H1 (cell line): Measurements from ENCODE around the gene MPC1. TPM values are rescaled to one million over a fixed set of nuclear protein-coding genes. Genes with fewer than 3 reads are reported as not detected.

Experiments
- CTCF ChIA-PET: fragments of 300-600 bp; sonication (Branson Sonifier 250); formaldehyde crosslinking; loops from one replicate; lab custom pipeline; 2021; ENCODE audit not compliant: partially characterized antibody; lab: Charles Lee
- POLR2A ChIA-PET: fragments of 300-600 bp; sonication (Branson Sonifier 250); formaldehyde crosslinking; loops from one replicate; lab custom pipeline; 2021; ENCODE audit warnings: inconsistent platforms; ENCODE audit not compliant: partially characterized antibody; lab: Charles Lee
- DNase-seq, 2 experiments: peaks; one replicate each; pipeline versions ENCODE4 v3.0.0 to v3.0.0-alpha.2; 2010 to 2022; ENCODE audit warnings: low spot score in 2 of 2, low read depth in 1 of 2, mixed read lengths in 1 of 2
- FAIRE-seq: peaks from 2 replicates; lab custom pipeline; 2011; peaks lifted over from hg19 to GRCh38; lab: Jason Lieb, UNC
- H2AFZ ChIP-seq: 2 replicates; pipeline ENCODE4 v1.8.1; 2012; ENCODE audit warnings: low read length, inconsistent platforms
- H2AK5ac ChIP-seq: 2 replicates; pipeline ENCODE4 v1.6.1; 2013; ENCODE audit warnings: low read depth, low read length
- H2BK120ac ChIP-seq: replicated peaks from 2 replicates; pipeline ENCODE3; 2013; ENCODE audit warnings: low read depth, low read length, inconsistent platforms
- H2BK12ac ChIP-seq: 2 replicates; pipeline ENCODE4 v1.6.1; 2013; ENCODE audit warnings: low read depth, low read length
- H2BK15ac ChIP-seq: 2 replicates; pipeline ENCODE4 v1.6.1; 2013; ENCODE audit warnings: low read length
- H2BK20ac ChIP-seq: 2 replicates; pipeline ENCODE4 v1.6.1; 2013; ENCODE audit warnings: low read length
- H2BK5ac ChIP-seq: 2 replicates; pipeline ENCODE4 v1.6.1; 2013; ENCODE audit warnings: low read depth, low read length
- H3K14ac ChIP-seq: 2 replicates; pipeline ENCODE4 v1.6.1; 2013; ENCODE audit warnings: inconsistent platforms; ENCODE audit not compliant: insufficient read length
- H3K18ac ChIP-seq: 2 replicates; pipeline ENCODE4 v1.6.1; 2013; ENCODE audit warnings: low read length; ENCODE audit errors: extremely low read depth
- H3K23ac ChIP-seq: 2 replicates; pipeline ENCODE4 v1.6.1; 2013; ENCODE audit warnings: inconsistent platforms; ENCODE audit not compliant: insufficient read length
- H3K23me2 ChIP-seq: 2 replicates; pipeline ENCODE4 v1.6.1; 2013; ENCODE audit warnings: low read depth, low read length
- H3K27ac ChIP-seq: 2 replicates; pipeline ENCODE4 v1.6.1; 2011; ENCODE audit warnings: low read depth, low read length, inconsistent platforms
- H3K27me3 ChIP-seq, 4 experiments: replicated peaks in 1 of 4; 1 replicate in 1 of 4; 2 replicates in 3 of 4; pipeline versions ENCODE4 v1.6.1 to v1.8.1; 2011 to 2013; ENCODE audit warnings: low read length in 3 of 4, mild to moderate bottlenecking in 3 of 4, inconsistent platforms in 2 of 4, mixed read lengths in 2 of 4, moderate library complexity in 1 of 4; ENCODE audit not compliant: control insufficient read depth in 3 of 4, insufficient read depth in 3 of 4; ENCODE audit errors: extremely low read depth in 1 of 4
- H3K36me3 ChIP-seq, 4 experiments: 2 replicates each; pipeline versions ENCODE4 v1.6.1 to v1.8.1; 2011 to 2013; ENCODE audit warnings: mild to moderate bottlenecking in 4 of 4, low read length in 3 of 4, moderate library complexity in 2 of 4, control low read depth in 1 of 4, inconsistent platforms in 1 of 4; ENCODE audit not compliant: insufficient read depth in 4 of 4, control insufficient read depth in 2 of 4
- H3K4ac ChIP-seq: replicated peaks from 2 replicates; pipeline ENCODE3; 2013; ENCODE audit warnings: low read length, low read depth, mixed read lengths, inconsistent platforms; ENCODE audit not compliant: insufficient read length
- H3K4me1 ChIP-seq, 4 experiments: replicated peaks in 1 of 4; 1 replicate in 1 of 4; 2 replicates in 3 of 4; pipeline versions ENCODE4 v1.6.1 to v1.8.1; 2011 to 2013; ENCODE audit warnings: low read length in 3 of 4, inconsistent platforms in 2 of 4, mixed read lengths in 1 of 4; ENCODE audit not compliant: insufficient read depth in 4 of 4, control insufficient read depth in 3 of 4
- H3K4me2 ChIP-seq, 2 experiments: 2 replicates each; pipeline versions ENCODE4 v1.6.1 to v1.8.1; 2011 to 2013; ENCODE audit warnings: low read depth in 2 of 2, low read length in 2 of 2, control low read depth in 1 of 2, inconsistent platforms in 1 of 2, mild to moderate bottlenecking in 1 of 2; ENCODE audit not compliant: insufficient read depth in 1 of 2
- H3K4me3 ChIP-seq, 4 experiments: fragments of 200-600, 300-600 bp in 1 of 4; sonication (generic), shearing (Covaris generic), sonication (Bioruptor Twin) in 1 of 4; 2 replicates each; pipeline versions ENCODE4 v1.5.1 to v1.8.1; 2011 to 2016; ENCODE audit warnings: low read length in 4 of 4, low read depth in 3 of 4, control low read depth in 2 of 4, inconsistent platforms in 2 of 4, mild to moderate bottlenecking in 2 of 4, mixed read lengths in 1 of 4, moderate library complexity in 1 of 4; ENCODE audit not compliant: insufficient read depth in 2 of 4; ENCODE audit errors: extremely low read depth in 1 of 4
- H3K56ac ChIP-seq: replicated peaks from 2 replicates; pipeline ENCODE3; 2013; ENCODE audit warnings: low read depth, mild to moderate bottlenecking, mixed read lengths, low read length, inconsistent platforms; ENCODE audit not compliant: insufficient read length
- H3K79me1 ChIP-seq: 2 replicates; pipeline ENCODE4 v1.6.1; 2013; ENCODE audit warnings: low read depth, low read length, control low read depth
- H3K79me2 ChIP-seq, 2 experiments: 2 replicates each; pipeline versions ENCODE4 v1.6.1 to v1.8.1; 2012 to 2013; ENCODE audit warnings: low read length in 2 of 2, mild to moderate bottlenecking in 2 of 2, inconsistent platforms in 1 of 2; ENCODE audit not compliant: insufficient read depth in 2 of 2, control insufficient read depth in 1 of 2
- H3K9ac ChIP-seq, 4 experiments: replicated peaks in 1 of 4; 1 replicate in 1 of 4; 2 replicates in 3 of 4; pipeline versions ENCODE4 v1.6.1 to v1.8.1; 2011 to 2013; ENCODE audit warnings: low read depth in 3 of 4, low read length in 3 of 4, control low read depth in 2 of 4, mild to moderate bottlenecking in 2 of 4, moderate library complexity in 2 of 4, inconsistent platforms in 1 of 4; ENCODE audit errors: extremely low read depth in 1 of 4
- H3K9me3 ChIP-seq, 2 experiments: 2 replicates each; pipeline versions ENCODE4 v1.6.1 to v1.8.1; 2012 to 2013; ENCODE audit warnings: mild to moderate bottlenecking in 2 of 2, moderate library complexity in 2 of 2, control low read depth in 1 of 2, inconsistent platforms in 1 of 2, low read depth in 1 of 2, low read length in 1 of 2, mixed read lengths in 1 of 2; ENCODE audit not compliant: insufficient read depth in 2 of 2
- H4K20me1 ChIP-seq, 2 experiments: replicated peaks in 1 of 2; 2 replicates each; pipeline versions ENCODE3 to v1.8.1; 2011 to 2013; ENCODE audit warnings: inconsistent platforms in 2 of 2, low read length in 2 of 2, mild to moderate bottlenecking in 1 of 2; ENCODE audit not compliant: insufficient read depth in 2 of 2, control insufficient read depth in 1 of 2
- H4K5ac ChIP-seq: 2 replicates; pipeline ENCODE4 v1.6.1; 2013; ENCODE audit warnings: low read length, low read depth, mixed read lengths, inconsistent platforms; ENCODE audit not compliant: insufficient read length
- H4K8ac ChIP-seq: 2 replicates; pipeline ENCODE4 v1.8.0; 2013; ENCODE audit warnings: mild to moderate bottlenecking, moderate library complexity, low read length, inconsistent platforms; ENCODE audit not compliant: insufficient read depth; ENCODE audit errors: extremely low read depth
- H4K91ac ChIP-seq: replicated peaks from 2 replicates; pipeline ENCODE3; 2013; ENCODE audit warnings: low read length, mixed read lengths, inconsistent platforms; ENCODE audit not compliant: insufficient read length
- CBX8 ChIP-seq: fragments of 300-800, 300-1000 bp; sonication (generic); IDR thresholded peaks from 2 replicates; pipeline ENCODE4 v1.7.1; 2016; ENCODE audit warnings: low read depth, low read length, borderline replicate concordance
- CREB1 ChIP-seq: IDR thresholded peaks from 2 replicates; pipeline ENCODE4 v1.6.1; 2012; ENCODE audit warnings: inconsistent platforms
- CTBP2 ChIP-seq: IDR thresholded peaks from 2 replicates; pipeline ENCODE4 v1.7.0; 2011; ENCODE audit warnings: borderline replicate concordance, mild to moderate bottlenecking, moderate library complexity, mixed read lengths, low read length; ENCODE audit not compliant: insufficient read depth, insufficient read length
- KDM1A ChIP-seq: fragments of 200-600, 300-600 bp; sonication (generic); IDR thresholded peaks from 2 replicates; pipeline ENCODE4 v1.7.1; 2016; ENCODE audit warnings: mild to moderate bottlenecking, low read length, borderline replicate concordance
- KDM5A ChIP-seq: fragments of 200-600 bp; IDR thresholded peaks from 2 replicates; pipeline ENCODE4 v1.7.1; 2012; ENCODE audit warnings: mild to moderate bottlenecking, low read length, inconsistent platforms, mixed read lengths
- NANOG ChIP-seq: IDR thresholded peaks from 2 replicates; pipeline ENCODE4 v1.6.1; 2011; ENCODE audit warnings: low read length, low read depth, mild to moderate bottlenecking, inconsistent platforms; ENCODE audit not compliant: insufficient read depth, poor library complexity, severe bottlenecking
- RBBP5 ChIP-seq: IDR thresholded peaks from 2 replicates; pipeline ENCODE4 v1.7.1; 2012; ENCODE audit warnings: low read depth, mild to moderate bottlenecking, inconsistent platforms, low read length, moderate library complexity, borderline replicate concordance
- SUZ12 ChIP-seq: fragments of 200-600 bp; sonication (generic); IDR thresholded peaks from 2 replicates; pipeline ENCODE4 v1.6.1; 2012; ENCODE audit warnings: mild to moderate bottlenecking, inconsistent platforms, low read length, moderate library complexity, mixed read lengths
- TEAD4 ChIP-seq: IDR thresholded peaks from 2 replicates; pipeline ENCODE4 v1.6.1; 2012; ENCODE audit warnings: low read depth, low read length, inconsistent platforms, mixed read lengths
- WGBS, 2 experiments: shearing (Covaris generic) in 1 of 2; methylation state at CpG; one replicate each; pipeline versions ENCODE4 v1.1.6 to v1.1.7; 2013 to 2015; ENCODE audit warnings: low lambda C conversion rate in 2 of 2, mixed read lengths in 2 of 2, inconsistent platforms in 1 of 2, low coverage in 1 of 2, missing lambda C conversion rate in 1 of 2; ENCODE audit not compliant: insufficient replicate concordance in 2 of 2, insufficient coverage in 1 of 2, insufficient read length in 1 of 2; ENCODE audit errors: extremely low coverage in 1 of 2, missing lambda C conversion rate in 1 of 2; 5-methylcytosine and 5-hydroxymethylcytosine counted together
- polyA plus RNA-seq, 7 experiments: library from polyadenylated mRNA; depleted of rRNA in 3 of 7; stranded (reverse) in 5 of 7; unstranded in 2 of 7; fragments of >200 nt in 5 of 7; fragments of 200-250 nt in 2 of 7; gene quantifications; 1 replicate in 5 of 7; 2 replicates in 1 of 7; 4 replicates in 1 of 7; pipeline versions ENCODE4 v1.2.1 to v1.2.3, GENCODE V29; 2011 to 2013; ENCODE audit warnings: missing spikeins in 2 of 7, mixed read lengths in 2 of 7
- total RNA-seq: library from RNA; stranded (reverse); fragmentation: NEBNext Ultra II Directional; extraction: Animal tissue kit (Norgen Biotek cat#: 25700); gene quantifications from 2 replicates; pipeline ENCODE4 v1.2.1, GENCODE V29; 2021
- TF ChIP-seq, protein P1 (sequence below): IDR thresholded peaks from 2 replicates; pipeline ENCODE4 v1.6.1; 2012; ENCODE audit warnings: low read length, inconsistent platforms
- TF ChIP-seq, protein P2 (sequence below): IDR thresholded peaks from 2 replicates; pipeline ENCODE4 v1.6.1; 2011; ENCODE audit warnings: low read depth, mild to moderate bottlenecking, low read length; ENCODE audit not compliant: insufficient read depth

MPC1 gene
- total and polyA plus RNA-seq, 2 of the 8 experiments (the other 6 are each of a cell fraction or from before 2014, with no cell fraction given): 10.2 to 12.6 TPM

DNA sequence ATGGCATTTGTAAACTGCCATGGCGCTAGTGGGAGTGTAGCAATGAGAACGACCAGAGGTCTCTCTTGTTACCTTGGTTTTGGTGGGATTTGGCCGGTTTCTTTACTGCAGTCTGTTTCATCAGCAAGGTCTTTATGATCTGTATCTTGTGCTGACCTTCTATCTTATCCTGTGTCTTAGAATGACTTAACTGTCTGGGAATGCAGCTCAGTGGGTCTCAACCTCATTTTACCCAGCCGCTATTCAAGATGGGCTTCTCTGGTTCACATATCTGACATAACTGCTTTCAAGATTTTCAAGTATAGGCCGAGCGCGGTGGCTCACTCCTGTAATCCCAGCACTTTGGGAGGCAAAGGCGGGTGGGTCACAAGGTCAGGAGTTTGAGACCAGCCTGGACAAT, 38.5 kb downstream of the MPC1 start:
- H2BK15ac ChIP-seq: no peak overlapping the region
- no peaks in the 10 kb centered on the region for H3K27me3 ChIP-seq
- no peak overlapping the region; a peak in 1 of 4 replicates for H3K4me2 ChIP-seq
- H3K36me3 ChIP-seq: peaks cover 0 to 4% (median 0%) of the 10 kb centered on the region in 4 experiments; a peak in 3 of 8 replicates
- no peak overlapping the region for H3K4me3 ChIP-seq
- H4K5ac ChIP-seq: no peak overlapping the region
- H3K9ac ChIP-seq: no peak overlapping the region
- H4K8ac ChIP-seq: no peak overlapping the region
- peaks cover 4 to 13% of the 10 kb centered on the region in 2 experiments for H4K20me1 ChIP-seq
- H2BK12ac ChIP-seq: no peak overlapping the region
- no peak overlapping the region for H3K23ac ChIP-seq
- H2BK120ac ChIP-seq: no peak overlapping the region
- no peak overlapping the region for H2BK5ac ChIP-seq
- H2AK5ac ChIP-seq: 0 out of 2 replicates have a peak overlapping the region, but pooled peaks have one; percentile 39
- ChIA-PET CTCF (interaction anchor here (1.3 to 1.7 kb wide), 3 partner anchors 19 to 40 kb away, joined by 4 to 9 read pairs (median 6); no protein-coding TSS in a partner anchor), POLR2A (interaction anchor here (1.0 to 1.6 kb wide), 3 partner anchors 11 to 34 kb away, joined by 3 to 10 read pairs (median 4); no protein-coding TSS in a partner anchor)
- H3K79me2 ChIP-seq: peaks cover 22 to 31% of the 10 kb centered on the region in 2 experiments
- no peaks in the 10 kb centered on the region for H3K9me3 ChIP-seq
- H3K4ac ChIP-seq: no peak overlapping the region
- no peak overlapping the region for H3K18ac ChIP-seq
- peaks cover 12% of the 10 kb centered on the region for H3K79me1 ChIP-seq
- no peak overlapping the region for H3K27ac ChIP-seq
- no peak overlapping the region for H3K56ac ChIP-seq
- H4K91ac ChIP-seq: no peak overlapping the region
- H3K23me2 ChIP-seq: peaks cover 7% of the 10 kb centered on the region
- no peaks in the 10 kb centered on the region; a peak in 1 of 7 replicates for H3K4me1 ChIP-seq
- no peak for FAIRE-seq
- no peak for DNase-seq
- no peak overlapping the region for H3K14ac ChIP-seq
- H2AFZ ChIP-seq: no peak overlapping the region
- 92% methylated on average over 8 of the region's 8 CpGs; no CpG with 5 or more reads in 1 of the 2 experiments for WGBS, 2 experiments
- no peak overlapping the region for H2BK20ac ChIP-seq
- no peak for TF ChIP-seq CTBP2
- TF ChIP-seq KDM5A: no peak
- no peak for TF ChIP-seq CBX8
- TF ChIP-seq, protein P1, sequence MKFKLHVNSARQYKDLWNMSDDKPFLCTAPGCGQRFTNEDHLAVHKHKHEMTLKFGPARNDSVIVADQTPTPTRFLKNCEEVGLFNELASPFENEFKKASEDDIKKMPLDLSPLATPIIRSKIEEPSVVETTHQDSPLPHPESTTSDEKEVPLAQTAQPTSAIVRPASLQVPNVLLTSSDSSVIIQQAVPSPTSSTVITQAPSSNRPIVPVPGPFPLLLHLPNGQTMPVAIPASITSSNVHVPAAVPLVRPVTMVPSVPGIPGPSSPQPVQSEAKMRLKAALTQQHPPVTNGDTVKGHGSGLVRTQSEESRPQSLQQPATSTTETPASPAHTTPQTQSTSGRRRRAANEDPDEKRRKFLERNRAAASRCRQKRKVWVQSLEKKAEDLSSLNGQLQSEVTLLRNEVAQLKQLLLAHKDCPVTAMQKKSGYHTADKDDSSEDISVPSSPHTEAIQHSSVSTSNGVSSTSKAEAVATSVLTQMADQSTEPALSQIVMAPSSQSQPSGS: no peak
- no peak for TF ChIP-seq CREB1
- TF ChIP-seq, protein P2, sequence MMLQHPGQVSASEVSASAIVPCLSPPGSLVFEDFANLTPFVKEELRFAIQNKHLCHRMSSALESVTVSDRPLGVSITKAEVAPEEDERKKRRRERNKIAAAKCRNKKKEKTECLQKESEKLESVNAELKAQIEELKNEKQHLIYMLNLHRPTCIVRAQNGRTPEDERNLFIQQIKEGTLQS: no peak
- TF ChIP-seq NANOG: no peak
- no peak for TF ChIP-seq KDM1A
- TF ChIP-seq TEAD4: no peak
- no peak for TF ChIP-seq SUZ12
- no peak for TF ChIP-seq RBBP5
